Upper lobe of right lung (tissue), 1 donor: ENCODE measurements around the gene SLC2A4. TPM values are rescaled to one million over a fixed set of nuclear protein-coding genes. Genes with fewer than 3 reads are reported as not detected.

Source experiments
- ATAC-seq: fragments of 200-7000 bp; cut with Tn5 transposase; one replicate; pipeline ENCODE4 v1.9.1; 2020; ENCODE audit warnings: mild to moderate bottlenecking, moderate library complexity
- DNase-seq: peaks from one replicate; pipeline ENCODE4 v3.0.0-alpha.2; 2020
- H3K27ac ChIP-seq: fragments of 200-600 bp; one replicate; pipeline ENCODE4 v1.8.0; 2022
- H3K27me3 ChIP-seq: fragments of 200-600 bp; one replicate; pipeline ENCODE4 v1.8.0; 2022; ENCODE audit warnings: mild to moderate bottlenecking
- H3K36me3 ChIP-seq: fragments of 200-600 bp; one replicate; pipeline ENCODE4 v1.8.0; 2022
- H3K4me1 ChIP-seq: fragments of 200-600 bp; one replicate; pipeline ENCODE4 v1.8.0; 2022
- H3K4me3 ChIP-seq: fragments of 200-600 bp; one replicate; pipeline ENCODE4 v1.8.0; 2022; ENCODE audit warnings: mild to moderate bottlenecking
- H3K9me3 ChIP-seq: fragments of 200-600 bp; one replicate; pipeline ENCODE4 v1.8.0; 2022
- intact Hi-C: fragments of 100-400 bp; cut with DNase I; formaldehyde crosslinking; loops from one replicate; pipeline ENCODE4 v1.11.0; 2022
- total RNA-seq: library from RNA; stranded (reverse); fragmentation: NEBNext Ultra II Directional; extraction: Animal tissue kit (Norgen Biotek cat#: 25700); gene quantifications from one replicate; pipeline ENCODE4 v1.2.1, GENCODE V29; 2021
- TF ChIP-seq, protein P1 (sequence below): fragments of 200-600 bp; IDR thresholded peaks from one replicate; pipeline ENCODE4 v1.8.0; 2022; ENCODE audit warnings: antibody characterized with exemption
- donor health status: DM: no; HTN: yes; CAD: no; lungs with severe emphysema.

Gene SLC2A4
- total RNA-seq, 1 donor from 2014 or later, result 1.6 TPM

DNA sequence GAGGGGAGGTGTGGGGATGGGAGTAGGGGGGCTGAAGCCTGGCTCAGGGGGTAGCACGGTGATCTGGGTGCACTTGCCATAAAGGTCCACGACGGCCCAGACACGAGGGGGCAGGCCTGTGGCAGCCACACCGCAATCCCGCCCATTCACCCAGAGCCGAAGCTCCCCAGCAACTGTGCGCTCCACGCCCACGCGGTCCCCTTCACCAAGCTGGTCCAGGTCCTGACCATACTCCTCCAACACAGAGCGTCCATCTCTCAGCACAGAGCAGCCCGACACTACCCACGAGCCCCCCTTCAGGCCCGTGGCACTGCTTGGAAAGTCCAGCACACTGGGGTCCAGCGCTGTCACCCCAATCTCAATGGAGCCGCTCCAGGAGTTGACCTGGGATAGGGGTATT is 46.0 kb downstream of the SLC2A4 start:
- Histone ChIP-seq H3K4me1 (peaks cover 15% of the 10 kb centered on the region), H3K27ac (no peak overlapping the region), H3K4me3 (no peak overlapping the region), H3K27me3 (no peaks in the 10 kb centered on the region), H3K36me3 (peaks cover 23% of the 10 kb centered on the region), H3K9me3 (no peaks in the 10 kb centered on the region)
- TF ChIP-seq, protein P1, sequence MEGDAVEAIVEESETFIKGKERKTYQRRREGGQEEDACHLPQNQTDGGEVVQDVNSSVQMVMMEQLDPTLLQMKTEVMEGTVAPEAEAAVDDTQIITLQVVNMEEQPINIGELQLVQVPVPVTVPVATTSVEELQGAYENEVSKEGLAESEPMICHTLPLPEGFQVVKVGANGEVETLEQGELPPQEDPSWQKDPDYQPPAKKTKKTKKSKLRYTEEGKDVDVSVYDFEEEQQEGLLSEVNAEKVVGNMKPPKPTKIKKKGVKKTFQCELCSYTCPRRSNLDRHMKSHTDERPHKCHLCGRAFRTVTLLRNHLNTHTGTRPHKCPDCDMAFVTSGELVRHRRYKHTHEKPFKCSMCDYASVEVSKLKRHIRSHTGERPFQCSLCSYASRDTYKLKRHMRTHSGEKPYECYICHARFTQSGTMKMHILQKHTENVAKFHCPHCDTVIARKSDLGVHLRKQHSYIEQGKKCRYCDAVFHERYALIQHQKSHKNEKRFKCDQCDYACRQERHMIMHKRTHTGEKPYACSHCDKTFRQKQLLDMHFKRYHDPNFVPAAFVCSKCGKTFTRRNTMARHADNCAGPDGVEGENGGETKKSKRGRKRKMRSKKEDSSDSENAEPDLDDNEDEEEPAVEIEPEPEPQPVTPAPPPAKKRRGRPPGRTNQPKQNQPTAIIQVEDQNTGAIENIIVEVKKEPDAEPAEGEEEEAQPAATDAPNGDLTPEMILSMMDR, result no peak
- intact Hi-C loops, result no loop called here
- DNase-seq, result no peak
- ATAC-seq, result no peak

DNA sequence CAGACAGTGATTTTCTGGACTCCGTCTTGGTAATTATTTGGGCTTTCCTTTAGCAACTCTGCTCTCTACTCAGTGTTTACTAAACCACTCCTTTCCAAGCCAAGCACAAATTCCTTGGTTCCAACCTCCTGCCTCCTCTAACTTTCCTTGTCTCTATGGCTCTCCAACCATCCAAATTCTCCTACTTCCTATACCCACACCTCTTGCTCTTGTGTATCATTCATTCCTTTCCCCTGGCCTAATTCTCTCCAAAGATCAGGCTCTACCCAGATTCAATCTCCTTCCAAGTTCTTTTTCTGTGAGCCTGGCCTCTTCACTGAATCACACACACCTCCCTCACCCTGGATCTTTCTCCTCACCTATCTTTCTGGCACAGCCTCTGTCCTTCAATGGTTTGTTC is 46.5 kb downstream of the SLC2A4 start:
- Histone ChIP-seq H3K27ac (no peak overlapping the region), H3K4me3 (no peak overlapping the region), H3K36me3 (peaks cover 18% of the 10 kb centered on the region), H3K4me1 (peaks cover 15% of the 10 kb centered on the region), H3K9me3 (no peaks in the 10 kb centered on the region), H3K27me3 (no peaks in the 10 kb centered on the region)
- TF ChIP-seq, protein P1, result no peak
- intact Hi-C loops, result no loop called here
- ATAC-seq (no peak), DNase-seq (no peak)

DNA sequence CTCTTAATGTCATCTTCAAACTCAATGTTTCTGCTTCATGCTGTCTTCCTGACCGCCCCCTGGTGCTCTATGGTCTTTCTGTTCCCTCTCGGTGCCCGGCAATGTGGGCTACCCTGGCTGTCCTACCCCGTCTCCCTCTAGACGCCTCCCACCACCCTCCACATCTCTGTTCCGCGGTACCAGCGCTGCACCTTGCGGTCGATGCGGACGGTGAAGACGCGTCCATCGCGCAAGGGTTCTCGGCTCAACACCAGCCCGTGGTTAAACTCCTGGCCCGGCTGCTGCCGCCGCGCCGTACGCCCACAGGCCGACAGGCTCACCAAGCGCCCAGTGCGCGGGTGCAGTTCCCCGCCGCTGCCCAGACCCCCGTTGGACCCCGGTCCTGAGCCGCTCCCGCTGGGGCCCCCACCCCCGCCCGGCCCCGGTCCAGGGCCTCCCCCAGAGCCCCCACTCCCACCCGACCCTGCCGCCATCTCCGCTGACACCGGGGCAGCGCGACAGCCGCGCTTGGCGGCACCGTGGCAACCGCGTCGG is 47.4 kb downstream of the SLC2A4 start, which contains the start of gene NEURL4:
Gene NEURL4, minus strand, starts transcription at position 496 of the 534 bp plus-strand sequence. Its CDS starts 23 bp downstream, at position 473.
- TF ChIP-seq, protein P1, result no peak
- ATAC-seq, result peak; percentile 16

DNA sequence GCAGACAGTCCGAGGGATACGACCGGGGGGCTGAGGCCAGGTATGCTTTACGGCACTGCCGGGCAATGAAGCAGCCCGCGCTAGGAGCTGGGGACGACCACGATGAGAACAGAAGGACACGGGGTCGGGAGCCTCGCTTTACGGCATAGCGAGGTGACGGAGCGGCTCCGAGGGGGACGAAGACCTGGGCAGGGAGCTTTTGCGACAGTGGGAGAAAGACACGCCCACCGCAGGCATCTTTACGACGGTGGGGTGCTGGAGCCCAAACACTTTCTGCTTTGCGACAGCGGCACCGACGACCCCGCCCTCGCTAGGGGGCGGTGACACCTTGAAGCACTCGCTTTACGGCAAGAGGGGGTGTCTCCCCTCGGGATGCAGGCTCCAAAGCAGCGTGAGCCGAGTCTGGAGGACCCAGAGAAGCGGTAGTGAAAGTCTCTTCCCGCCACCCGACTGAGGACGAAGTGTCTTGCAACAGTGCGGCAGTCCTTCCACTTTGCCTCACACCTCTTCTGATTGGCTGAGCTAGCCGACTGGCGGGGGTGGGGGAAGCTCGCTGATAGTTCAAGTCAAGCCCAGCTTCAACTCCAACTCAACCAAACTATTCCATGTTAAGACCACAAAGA is 48.0 kb downstream of the SLC2A4 start:
- H3K27me3 ChIP-seq, result no peaks in the 10 kb centered on the region
- peaks cover 3% of the 10 kb centered on the region for H3K36me3 ChIP-seq
- peaks cover 15% of the 10 kb centered on the region for H3K4me1 ChIP-seq
- TF ChIP-seq, protein P1, result no peak
- H3K27ac ChIP-seq, result peak overlapping the region; percentile 92
- peak; percentile 99 for DNase-seq
- intact Hi-C loops, result no loop called here
- H3K4me3 ChIP-seq, result peak overlapping the region; percentile 87
- peak; percentile 94 for ATAC-seq
- no peaks in the 10 kb centered on the region for H3K9me3 ChIP-seq

More for the DNA sequence above, 47.4 kb downstream of the SLC2A4 start, which contains the start of gene NEURL4:
- Histone ChIP-seq H3K36me3 (peaks cover 9% of the 10 kb centered on the region), H3K4me3 (peak within 1 kb of the TSS; percentile 87), H3K27ac (peak within 1 kb of the TSS; percentile 92), H3K4me1 (peaks cover 15% of the 10 kb centered on the region), H3K9me3 (no peaks in the 10 kb centered on the region), H3K27me3 (no peaks in the 10 kb centered on the region)
- intact Hi-C loops, result no loop called here
- DNase-seq, result no peak

DNA sequence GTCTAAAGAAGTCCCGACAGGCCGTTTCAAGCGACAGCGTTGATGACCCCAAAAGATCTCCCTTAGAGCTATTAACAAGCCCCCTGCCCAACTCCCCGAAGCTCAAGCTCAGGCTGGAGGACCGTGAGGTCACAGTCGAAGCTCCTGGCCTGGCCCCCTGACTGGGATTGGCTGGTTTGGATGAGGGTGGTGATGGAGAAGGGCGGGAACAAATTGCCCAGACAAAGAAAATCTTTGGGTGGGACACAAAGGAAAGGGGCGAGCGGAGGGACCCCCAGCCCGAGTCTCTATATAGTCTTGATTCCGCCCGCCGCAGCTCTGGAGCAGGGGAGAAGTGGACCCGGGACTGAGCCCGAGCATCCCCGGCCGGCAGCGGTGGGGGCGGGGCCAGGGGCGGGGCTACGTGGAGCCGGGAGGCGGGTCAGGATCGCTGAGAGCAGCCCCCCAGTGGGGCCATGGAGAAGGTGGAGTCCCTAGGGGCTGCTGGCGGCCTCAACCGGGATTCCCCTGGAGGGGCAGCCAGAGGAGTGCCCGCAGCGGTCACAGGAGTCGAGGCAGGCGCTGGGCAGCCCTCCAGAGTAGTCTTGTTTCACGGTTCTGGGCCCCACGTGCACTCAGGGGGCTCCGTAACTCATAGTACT is 48.6 kb downstream of the SLC2A4 start:
- DNase-seq (peak; percentile 85), ATAC-seq (peak; percentile 53)
- Histone ChIP-seq H3K27me3 (no peaks in the 10 kb centered on the region), H3K4me1 (peaks cover 15% of the 10 kb centered on the region), H3K36me3 (no peaks in the 10 kb centered on the region), H3K27ac (peak overlapping the region; percentile 92), H3K4me3 (peak overlapping the region; percentile 87), H3K9me3 (no peaks in the 10 kb centered on the region)
- intact Hi-C loops, result no loop called here
- TF ChIP-seq, protein P1, result no peak
